Gastroesophageal sphincter (tissue), 4 donors: Measurements from ENCODE around the gene CELSR1. TPM values are rescaled to one million over a fixed set of nuclear protein-coding genes. Genes with fewer than 3 reads are reported as not detected.
A peak's percentile ranks its signal among the peaks of the same experiment; 100 is the strongest.

Experiments
- ATAC-seq: fragments of 150-250 bp; one replicate; pipeline ENCODE4 v1.9.1; 2016; ENCODE audit warnings: mild to moderate bottlenecking, moderate library complexity
- H3K27ac ChIP-seq, 4 donors: fragments of 200-600 bp; sonication (generic) in 3 of 4; 1 replicate in 3 of 4; 2 replicates in 1 of 4; pipeline ENCODE4 v1.5.1; 2016 to 2019
- H3K27me3 ChIP-seq: fragments of 200-600 bp; sonication (generic); one replicate; pipeline ENCODE4 v1.5.1; 2019
- H3K36me3 ChIP-seq, 2 donors: fragments of 200-600 bp; sonication (generic); one replicate each; pipeline ENCODE4 v1.5.1; 2019; ENCODE audit warnings: control low read depth in 1 of 2
- H3K4me1 ChIP-seq, 3 donors: fragments of 200-600 bp; sonication (generic); 1 replicate in 2 of 3; 2 replicates in 1 of 3; pipeline ENCODE4 v1.5.1; 2016 to 2019; ENCODE audit warnings: control low read depth in 2 of 3
- H3K4me3 ChIP-seq, 2 donors: fragments of 200-600 bp; sonication (generic); one replicate each; pipeline ENCODE4 v1.5.1; 2019; ENCODE audit warnings: mild to moderate bottlenecking in 1 of 2, moderate library complexity in 1 of 2
- H3K9me3 ChIP-seq, 3 donors: fragments of 200-600 bp; sonication (generic); one replicate each; pipeline ENCODE4 v1.5.1; 2017 to 2019; ENCODE audit warnings: control low read depth in 2 of 3
- EP300 ChIP-seq: sonication (generic); formaldehyde crosslinking; IDR thresholded peaks from one replicate; pipeline ENCODE4 v1.6.1; 2017; ENCODE audit warnings: antibody characterized with exemption, mild to moderate bottlenecking
- POLR2A ChIP-seq, 2 donors: fragments of 450-650 bp; IDR thresholded peaks; one replicate each; pipeline ENCODE4 v1.6.1; 2017; ENCODE audit warnings: antibody characterized with exemption in 2 of 2, mild to moderate bottlenecking in 2 of 2, moderate library complexity in 1 of 2
- POLR2AphosphoS5 ChIP-seq: sonication (generic); formaldehyde crosslinking; IDR thresholded peaks from one replicate; pipeline ENCODE4 v1.6.1; 2017; ENCODE audit warnings: antibody characterized with exemption
- WGBS, 2 donors: methylation state at CpG; one replicate each; pipeline ENCODE4 v1.1.5; 2018; ENCODE audit warnings: low coverage in 1 of 2; 5-methylcytosine and 5-hydroxymethylcytosine counted together
- total RNA-seq, 4 donors: library from RNA; depleted of rRNA; stranded (reverse); fragments of >200 nt; gene quantifications; one replicate each; pipeline ENCODE4 v1.1.0, GENCODE V29; 2016
- TF ChIP-seq, protein P1 (sequence below), 4 experiments: fragments of 200-600 bp in 2 of 4; fragments of 450-650 bp in 2 of 4; sonication (generic) in 1 of 4; IDR thresholded peaks; one replicate each; pipeline ENCODE4 v1.5.1; 2017 to 2019; ENCODE audit warnings: antibody characterized with exemption in 4 of 4, mild to moderate bottlenecking in 2 of 4, moderate library complexity in 2 of 4

CELSR1 gene
- total RNA-seq, 4 donors from 2014 or later = 1.7 to 4.8 (median 4.3) TPM

DNA sequence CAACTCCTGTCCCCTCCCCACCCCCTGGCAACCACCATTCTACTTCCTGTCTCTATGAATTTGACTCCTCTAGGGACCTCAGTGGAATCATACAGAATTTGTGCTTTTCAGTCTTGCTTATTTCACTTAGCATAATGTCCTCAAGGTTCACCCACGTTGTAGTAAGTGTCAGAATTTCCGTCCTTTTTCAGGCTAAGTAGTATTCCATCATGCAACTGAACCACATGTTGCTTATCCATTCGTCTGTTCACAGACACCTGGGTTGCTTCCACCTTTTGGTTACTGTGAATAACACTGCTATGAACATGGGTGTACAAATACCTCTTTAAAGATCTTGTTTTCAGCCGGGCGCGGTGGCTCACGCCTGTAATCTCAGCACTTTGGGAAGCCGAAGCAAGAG lies 16.5 kb downstream of the CELSR1 start:
- Histone ChIP-seq H3K36me3 (no peaks in the 10 kb centered on the region), H3K4me1 (no peaks in the 10 kb centered on the region), H3K27ac (no peak overlapping the region), H3K27me3 (peaks cover 5% of the 10 kb centered on the region), H3K9me3 (no peaks in the 10 kb centered on the region), H3K4me3 (no peak overlapping the region)
- no peak for ATAC-seq
- TF ChIP-seq, protein P1, sequence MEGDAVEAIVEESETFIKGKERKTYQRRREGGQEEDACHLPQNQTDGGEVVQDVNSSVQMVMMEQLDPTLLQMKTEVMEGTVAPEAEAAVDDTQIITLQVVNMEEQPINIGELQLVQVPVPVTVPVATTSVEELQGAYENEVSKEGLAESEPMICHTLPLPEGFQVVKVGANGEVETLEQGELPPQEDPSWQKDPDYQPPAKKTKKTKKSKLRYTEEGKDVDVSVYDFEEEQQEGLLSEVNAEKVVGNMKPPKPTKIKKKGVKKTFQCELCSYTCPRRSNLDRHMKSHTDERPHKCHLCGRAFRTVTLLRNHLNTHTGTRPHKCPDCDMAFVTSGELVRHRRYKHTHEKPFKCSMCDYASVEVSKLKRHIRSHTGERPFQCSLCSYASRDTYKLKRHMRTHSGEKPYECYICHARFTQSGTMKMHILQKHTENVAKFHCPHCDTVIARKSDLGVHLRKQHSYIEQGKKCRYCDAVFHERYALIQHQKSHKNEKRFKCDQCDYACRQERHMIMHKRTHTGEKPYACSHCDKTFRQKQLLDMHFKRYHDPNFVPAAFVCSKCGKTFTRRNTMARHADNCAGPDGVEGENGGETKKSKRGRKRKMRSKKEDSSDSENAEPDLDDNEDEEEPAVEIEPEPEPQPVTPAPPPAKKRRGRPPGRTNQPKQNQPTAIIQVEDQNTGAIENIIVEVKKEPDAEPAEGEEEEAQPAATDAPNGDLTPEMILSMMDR (IDR thresholded peaks at IDR 0.05) = no peak
- TF ChIP-seq POLR2A (IDR thresholded peaks at IDR 0.05) = no peak
- TF ChIP-seq EP300 = no peak
- no peak for TF ChIP-seq POLR2AphosphoS5
- WGBS, 2 donors = 84 to 91% methylated on average over 3 to 4 of the region's 8 CpGs

DNA sequence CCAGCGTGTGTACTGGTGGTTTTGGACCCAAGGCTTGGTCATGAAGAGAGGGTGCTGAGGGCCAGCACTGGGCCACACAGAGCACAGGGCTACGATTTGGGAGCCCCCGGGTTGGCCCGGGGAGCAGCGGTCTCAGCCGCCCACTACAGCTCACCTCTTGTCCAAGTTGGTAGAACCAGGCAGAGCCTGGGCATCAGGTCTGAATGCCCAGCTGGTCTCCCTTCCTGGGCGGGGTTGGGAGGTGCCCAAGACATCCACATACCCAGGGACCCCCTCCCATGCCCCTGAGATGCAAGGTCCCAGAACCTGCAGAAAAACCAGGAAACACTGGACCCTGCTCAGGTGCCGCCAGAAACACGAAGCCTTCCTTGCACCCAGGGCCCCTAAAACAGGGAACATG lies 18.0 kb downstream of the CELSR1 start:
- no peaks in the 10 kb centered on the region for H3K36me3 ChIP-seq
- no peak for ATAC-seq
- no peak for TF ChIP-seq POLR2AphosphoS5
- TF ChIP-seq, protein P1 (IDR thresholded peaks at IDR 0.05) = no peak
- TF ChIP-seq EP300 = no peak
- TF ChIP-seq POLR2A (IDR thresholded peaks at IDR 0.05) = no peak
- no peak overlapping the region for H3K4me3 ChIP-seq
- no peaks in the 10 kb centered on the region for H3K9me3 ChIP-seq
- H3K27ac ChIP-seq = no peak overlapping the region
- 100% methylated on average over 1 of the region's 9 CpGs; no CpG with 5 or more reads in 1 of the 2 donors for WGBS, 2 donors
- no peaks in the 10 kb centered on the region for H3K4me1 ChIP-seq
- no peaks in the 10 kb centered on the region for H3K27me3 ChIP-seq

DNA sequence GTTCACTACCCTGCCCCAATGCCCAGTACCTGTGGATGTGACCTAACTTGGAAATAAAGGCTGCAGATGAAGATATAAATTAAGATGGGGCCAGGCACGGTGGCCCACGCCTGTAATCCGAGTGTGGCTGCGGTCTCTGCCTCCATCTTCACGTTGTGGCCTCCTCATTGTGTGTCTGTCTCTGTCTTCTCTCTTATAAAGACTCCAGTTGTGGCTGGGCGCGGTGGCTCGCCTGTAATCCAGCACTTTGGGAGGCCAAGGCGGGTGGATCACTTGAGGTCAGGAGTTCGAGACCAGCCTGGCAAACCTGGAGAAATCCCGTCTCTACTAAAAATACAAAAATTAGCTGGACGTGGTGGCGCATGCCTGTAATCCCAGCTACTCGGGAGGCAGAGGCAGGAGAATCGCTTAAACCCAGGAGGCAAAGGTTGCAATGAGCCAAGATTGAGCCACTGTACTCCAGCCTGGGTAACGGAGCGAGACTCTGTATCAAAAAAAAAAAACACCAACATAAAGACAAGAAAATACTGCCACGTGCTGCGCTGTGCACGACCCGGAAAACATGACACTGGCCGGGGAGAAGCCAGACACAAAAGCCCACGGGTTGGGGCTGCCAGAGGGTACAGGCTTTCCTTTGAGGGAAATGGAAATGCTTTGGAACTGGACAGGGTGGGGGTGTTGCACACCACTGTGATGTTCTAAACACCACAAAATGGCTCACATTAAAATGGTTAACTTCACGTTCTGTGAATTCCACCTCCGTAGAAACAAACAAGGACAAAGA lies 18.7 kb downstream of the CELSR1 start:
- no peak for ATAC-seq
- Histone ChIP-seq H3K4me1 (no peaks in the 10 kb centered on the region), H3K4me3 (no peak overlapping the region), H3K9me3 (no peaks in the 10 kb centered on the region), H3K27ac (no peak overlapping the region), H3K36me3 (no peaks in the 10 kb centered on the region), H3K27me3 (no peaks in the 10 kb centered on the region)
- TF ChIP-seq, protein P1 (IDR thresholded peaks at IDR 0.05) = no peak
- TF ChIP-seq POLR2AphosphoS5 (no peak), EP300 (no peak), POLR2A (IDR thresholded peaks at IDR 0.05) (no peak)
- 83 to 89% methylated on average over 15 to 19 of the region's 25 CpGs for WGBS, 2 donors

DNA sequence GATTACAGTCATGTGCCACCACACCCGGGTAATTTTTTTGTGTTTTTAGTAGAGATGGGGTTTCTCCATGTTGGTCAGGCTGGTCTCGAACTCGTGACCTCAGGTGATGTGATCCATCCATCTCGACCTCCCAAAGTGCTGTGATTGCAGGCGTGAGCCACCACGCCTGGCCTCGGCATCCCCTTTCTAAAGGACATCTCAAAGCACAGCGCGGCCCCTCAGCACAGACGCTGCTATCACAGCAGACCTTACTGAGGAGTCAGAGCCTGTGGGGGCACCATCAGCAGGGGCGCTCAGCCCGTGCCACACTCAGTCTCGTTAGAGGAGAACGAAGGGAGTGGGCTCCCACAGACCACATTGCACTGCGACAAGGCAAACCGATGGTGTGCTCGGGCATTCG lies 19.4 kb downstream of the CELSR1 start:
- 83 to 100% methylated on average over 1 of the region's 18 CpGs for WGBS, 2 donors
- TF ChIP-seq EP300 (no peak), POLR2A (IDR thresholded peaks at IDR 0.05) (no peak), POLR2AphosphoS5 (no peak)
- TF ChIP-seq, protein P1 (IDR thresholded peaks at IDR 0.05) = no peak
- Histone ChIP-seq H3K4me1 (no peaks in the 10 kb centered on the region), H3K36me3 (no peaks in the 10 kb centered on the region), H3K27me3 (no peaks in the 10 kb centered on the region), H3K9me3 (no peaks in the 10 kb centered on the region), H3K27ac (no peak overlapping the region), H3K4me3 (no peak overlapping the region)
- no peak for ATAC-seq

DNA sequence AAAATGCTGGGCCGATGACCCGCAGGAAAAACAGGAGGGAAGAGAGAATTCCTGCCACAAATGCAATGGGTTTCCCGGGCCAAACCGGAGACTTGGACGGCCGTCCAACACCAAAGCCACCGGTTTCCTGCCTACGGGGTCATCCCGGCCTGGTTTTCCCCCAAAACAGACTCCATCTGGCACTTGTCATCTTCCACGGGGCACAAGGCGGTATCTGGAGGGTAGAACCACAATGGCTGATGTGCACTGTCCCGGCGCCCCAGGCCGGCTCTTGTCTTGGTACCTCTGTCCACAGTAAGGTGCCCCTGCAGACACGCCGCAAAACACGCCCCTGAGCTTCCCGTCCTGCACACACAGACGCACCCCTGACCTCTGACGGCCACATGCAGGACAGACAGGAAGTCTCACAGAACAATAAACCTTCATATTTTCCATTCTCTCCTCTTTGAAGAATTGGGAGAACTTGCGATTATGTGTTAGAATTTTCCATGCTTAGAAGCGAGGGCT lies 20.1 kb downstream of the CELSR1 start:
- no peaks in the 10 kb centered on the region for H3K4me1 ChIP-seq
- no peaks in the 10 kb centered on the region for H3K9me3 ChIP-seq
- H3K4me3 ChIP-seq = no peak overlapping the region
- no peaks in the 10 kb centered on the region for H3K27me3 ChIP-seq
- H3K36me3 ChIP-seq = no peaks in the 10 kb centered on the region
- peak; percentile 38 for ATAC-seq
- TF ChIP-seq POLR2A (IDR thresholded peaks at IDR 0.05) = no peak
- TF ChIP-seq, protein P1 (IDR thresholded peaks at IDR 0.05) = no peak
- H3K27ac ChIP-seq = no peak overlapping the region
- WGBS, 2 donors = 73 to 87% methylated on average over 6 to 16 of the region's 22 CpGs
